Thyroid gland (tissue), 4 donors: ENCODE data around the gene SAMD9. TPM values are rescaled to one million over a fixed set of nuclear protein-coding genes. Genes with fewer than 3 reads are reported as not detected.
"Not testable (repeated sequence)": the region's sequence is repeated elsewhere in the genome, so short reads cannot be mapped to it uniquely, and the experiment has no call there.

Experiments used
- DNase-seq, 2 donors: peaks; one replicate each; pipeline ENCODE4 v3.0.0-alpha.2; 2019
- H3K27ac ChIP-seq, 3 donors: fragments of 200-600 bp; sonication (generic); 1 replicate in 2 of 3; 2 replicates in 1 of 3; pipeline ENCODE4 v1.5.1; 2016 to 2019; ENCODE audit warnings: mild to moderate bottlenecking in 1 of 3, moderate library complexity in 1 of 3
- H3K27me3 ChIP-seq: fragments of 200-600 bp; sonication (generic); one replicate; pipeline ENCODE4 v1.5.1; 2019
- H3K36me3 ChIP-seq, 2 donors: fragments of 200-600 bp; sonication (generic); one replicate each; pipeline ENCODE4 v1.5.1; 2016 to 2019
- H3K4me1 ChIP-seq, 2 donors: fragments of 200-600 bp; sonication (generic); one replicate each; pipeline ENCODE4 v1.5.1; 2017 to 2019
- H3K4me3 ChIP-seq, 3 donors: fragments of 200-600 bp; sonication (generic); replicated peaks in 1 of 3; 1 replicate in 2 of 3; 2 replicates in 1 of 3; pipeline ENCODE4 v1.5.1; 2016; ENCODE audit warnings: mild to moderate bottlenecking in 1 of 3
- H3K9me3 ChIP-seq: fragments of 200-600 bp; sonication (generic); one replicate; pipeline ENCODE4 v1.5.1; 2017
- CTCF ChIP-seq, 6 experiments: fragments of 200-600 bp in 3 of 6; fragments of 450-650 bp in 3 of 6; sonication (generic) in 3 of 6; IDR thresholded peaks; one replicate each; pipeline ENCODE4 v1.5.1; 2016 to 2019; ENCODE audit warnings: antibody characterized with exemption in 6 of 6, mild to moderate bottlenecking in 2 of 6, inconsistent platforms in 1 of 6, moderate library complexity in 1 of 6
- POLR2A ChIP-seq, 2 donors: fragments of 450-650 bp; IDR thresholded peaks; one replicate each; pipeline ENCODE4 v1.6.1; 2017; ENCODE audit warnings: antibody characterized with exemption in 2 of 2, mild to moderate bottlenecking in 2 of 2, moderate library complexity in 1 of 2
- WGBS, 2 donors: methylation state at CpG; one replicate each; pipeline ENCODE4 v1.1.5; 2017; 5-methylcytosine and 5-hydroxymethylcytosine counted together
- intact Hi-C: fragments of 100-400 bp; cut with DNase I; formaldehyde crosslinking; loops from one replicate; pipeline ENCODE4 v1.15.1; 2023
- total RNA-seq, 4 donors: library from RNA; depleted of rRNA; stranded (reverse); fragments of >200 nt; gene quantifications; one replicate each; pipeline ENCODE4 v1.2.3, GENCODE V29; 2016

The SAMD9 gene
- total RNA-seq, 4 donors from 2014 or later, result 3.2 to 9.1 (median 6.0) TPM

- H3K27me3 ChIP-seq, result no peaks in the 10 kb centered on the region
- no peaks in the 10 kb centered on the region for H3K4me1 ChIP-seq
- no peak overlapping the region for H3K27ac ChIP-seq
- WGBS, 2 donors, result 64 to 82% methylated on average over 2 of the region's 2 CpGs
- H3K36me3 ChIP-seq, result no peaks in the 10 kb centered on the region
- intact Hi-C loops, result no loop called here
- no peak for TF ChIP-seq CTCF (IDR thresholded peaks at IDR 0.05)
- TF ChIP-seq POLR2A (IDR thresholded peaks at IDR 0.05), result no peak
- no peak for DNase-seq
- H3K9me3 ChIP-seq, result no peaks in the 10 kb centered on the region
- no peak overlapping the region for H3K4me3 ChIP-seq
Measured at GRCh38 chr7:93097388-93097787, 20.4 kb downstream of the SAMD9 start.

GRCh38 chr7:93092757-93093370, 24.9 kb downstream of the SAMD9 start:
- no peak for DNase-seq
- Histone ChIP-seq H3K4me1 (no peaks in the 10 kb centered on the region), H3K9me3 (no peaks in the 10 kb centered on the region), H3K27ac (no peak overlapping the region), H3K4me3 (no peak overlapping the region), H3K27me3 (no peaks in the 10 kb centered on the region), H3K36me3 (no peaks in the 10 kb centered on the region)
- TF ChIP-seq POLR2A (IDR thresholded peaks at IDR 0.05) (no peak), CTCF (IDR thresholded peaks at IDR 0.05) (no peak)
- WGBS, 2 donors, result 71 to 75% methylated on average over 1 of the region's 1 CpG
- intact Hi-C loops, result no loop called here

- 97 to 100% methylated on average over 1 to 9 of the region's 9 CpGs for WGBS, 2 donors
- H3K27ac ChIP-seq, H3K4me3 ChIP-seq, H3K27me3 ChIP-seq, DNase-seq, H3K36me3 ChIP-seq, intact Hi-C loops, H3K9me3 ChIP-seq, H3K4me1 ChIP-seq: not testable (repeated sequence)
Measured at GRCh38 chr7:93073357-93073756, 44.4 kb downstream of the SAMD9 start.

GRCh38 chr7:93062599-93062998, 55.2 kb downstream of the SAMD9 start:
- no peak for DNase-seq
- Histone ChIP-seq H3K27ac (no peak overlapping the region), H3K36me3 (no peaks in the 10 kb centered on the region), H3K27me3 (no peaks in the 10 kb centered on the region), H3K9me3 (no peaks in the 10 kb centered on the region), H3K4me1 (no peaks in the 10 kb centered on the region), H3K4me3 (no peak overlapping the region)
- 76 to 83% methylated on average over 4 of the region's 4 CpGs for WGBS, 2 donors
- intact Hi-C loops, result no loop called here
- TF ChIP-seq POLR2A (IDR thresholded peaks at IDR 0.05), result no peak
- no peak for TF ChIP-seq CTCF (IDR thresholded peaks at IDR 0.05)

- no peak overlapping the region for H3K27ac ChIP-seq
- TF ChIP-seq CTCF (IDR thresholded peaks at IDR 0.05) (no peak), POLR2A (IDR thresholded peaks at IDR 0.05) (no peak)
- H3K27me3 ChIP-seq, result no peaks in the 10 kb centered on the region
- no peaks in the 10 kb centered on the region for H3K36me3 ChIP-seq
- no peak for DNase-seq
- intact Hi-C loops, result no loop called here
- H3K9me3 ChIP-seq, result no peaks in the 10 kb centered on the region
- 83 to 90% methylated on average over 5 of the region's 5 CpGs for WGBS, 2 donors
- no peaks in the 10 kb centered on the region for H3K4me1 ChIP-seq
- H3K4me3 ChIP-seq, result no peak overlapping the region
Measured at GRCh38 chr7:93060865-93061264, 56.9 kb downstream of the SAMD9 start.

GRCh38 chr7:93060025-93060424, 57.8 kb downstream of the SAMD9 start:
- TF ChIP-seq POLR2A (IDR thresholded peaks at IDR 0.05) (no peak), CTCF (IDR thresholded peaks at IDR 0.05) (no peak)
- no peak overlapping the region for H3K27ac ChIP-seq
- no peaks in the 10 kb centered on the region for H3K4me1 ChIP-seq
- intact Hi-C loops, result no loop called here
- DNase-seq, result no peak
- H3K36me3 ChIP-seq, result no peaks in the 10 kb centered on the region
- no peak overlapping the region for H3K4me3 ChIP-seq
- H3K9me3 ChIP-seq, result no peaks in the 10 kb centered on the region
- WGBS, 2 donors, result 71 to 75% methylated on average over 6 of the region's 6 CpGs
- H3K27me3 ChIP-seq, result no peaks in the 10 kb centered on the region

GRCh38 chr7:93056621-93057020, 61.2 kb downstream of the SAMD9 start:
- not testable (repeated sequence) for H3K27me3 ChIP-seq, H3K9me3 ChIP-seq, DNase-seq, H3K4me3 ChIP-seq, H3K27ac ChIP-seq, H3K36me3 ChIP-seq, H3K4me1 ChIP-seq
- intact Hi-C loops, result loop anchor here (5.0 kb wide), 1 partner anchor 439 kb away; no protein-coding TSS in a partner anchor
- WGBS, 2 donors, result 77 to 95% methylated on average over 1 of the region's 1 CpG
